K562 (cell line): ENCODE data around the gene OBSCN. TPM values are rescaled to one million over a fixed set of nuclear protein-coding genes. Genes with fewer than 3 reads are reported as not detected.

Experiments
- ATF1 ChIP-seq, 2 experiments: fragments of 450-650 bp in 1 of 2; IDR thresholded peaks; 2 replicates each; pipeline ENCODE4 v1.6.1; 2016; ENCODE audit warnings: missing compliant biosample characterization in 1 of 2, missing genetic modification characterization in 1 of 2
- BCOR ChIP-seq: fragments of 450-650 bp; IDR thresholded peaks from 2 replicates; pipeline ENCODE4 v1.6.1; 2016
- KLF16 ChIP-seq: IDR thresholded peaks from 2 replicates; pipeline ENCODE4 v1.6.1; 2016; ENCODE audit warnings: antibody characterized with exemption
- NFYB ChIP-seq: IDR thresholded peaks from 2 replicates; pipeline ENCODE4 v1.6.1; 2011; ENCODE audit warnings: mild to moderate bottlenecking, moderate library complexity; ENCODE audit not compliant: insufficient read length; ENCODE audit errors: extremely low read depth
- RAD51 ChIP-seq: fragments of 450-650 bp; IDR thresholded peaks from 2 replicates; pipeline ENCODE4 v1.7.1; 2016; ENCODE audit warnings: low read depth, mild to moderate bottlenecking, borderline replicate concordance
- SOX6 ChIP-seq: fragments of 450-650 bp; IDR thresholded peaks from 2 replicates; pipeline ENCODE4 v1.6.1; 2014; ENCODE audit warnings: mild to moderate bottlenecking
- TRIM28 ChIP-seq: fragments of 450-650 bp; IDR thresholded peaks from 2 replicates; pipeline ENCODE4 v1.6.1; 2017
- ZBTB7A ChIP-seq: IDR thresholded peaks from 2 replicates; pipeline ENCODE4 v1.6.1; 2011; ENCODE audit warnings: low read depth, mild to moderate bottlenecking, low read length, moderate library complexity, borderline replicate concordance; ENCODE audit not compliant: control insufficient read depth
- ZFP1 ChIP-seq: fragments of 450-650 bp; formaldehyde crosslinking; IDR thresholded peaks from 2 replicates; pipeline ENCODE4 v1.4.0; 2020; ENCODE audit warnings: mild to moderate bottlenecking, mixed read lengths
- ZKSCAN1 ChIP-seq: fragments of 150-350 bp; IDR thresholded peaks from 2 replicates; pipeline ENCODE4 v1.6.1; 2016; ENCODE audit warnings: low read depth, low read length
- ZNF668 ChIP-seq: fragments of 250-450 bp; sonication (Bioruptor Pico); IDR thresholded peaks from 2 replicates; pipeline ENCODE4 v1.8.0; 2022; ENCODE audit warnings: mild to moderate bottlenecking, inconsistent platforms
- polyA plus RNA-seq, 8 experiments: library from polyadenylated mRNA; depleted of rRNA in 4 of 8; stranded (reverse) in 5 of 8; unstranded in 3 of 8; fragments of >200 nt; fragmentation: Nextera tagmentation in 2 of 8; fragmentation: Illumina TruSeq in 1 of 8; extraction: Ambion mirVana in 2 of 8; extraction: Trizol in 1 of 8; gene quantifications; 2 replicates each; pipeline versions ENCODE4 v1.2.1 to v1.2.3, GENCODE V29; 2011 to 2014; ENCODE audit warnings: inconsistent platforms in 1 of 8, missing spikeins in 1 of 8
- total RNA-seq, 7 experiments: library from RNA; depleted of rRNA in 6 of 7; stranded (reverse); fragments of >200 nt in 6 of 7; fragmentation: Illumina TruSeq in 2 of 7; extraction: Trizol in 2 of 7; gene quantifications; 2 replicates each; pipeline versions ENCODE4 v1.2.1 to v1.2.3, GENCODE V29; 2011 to 2021; ENCODE audit warnings: low replicate concordance in 1 of 7
- TF ChIP-seq, protein P1 (sequence below): IDR thresholded peaks from 3 replicates; pipeline ENCODE4 v1.6.1; 2011; ENCODE audit warnings: borderline replicate concordance, mild to moderate bottlenecking; ENCODE audit not compliant: insufficient read length, insufficient read depth
- TF ChIP-seq, protein P2 (sequence below): fragments of 450-650 bp; IDR thresholded peaks from 2 replicates; pipeline ENCODE4 v1.6.1; 2016; ENCODE audit warnings: mild to moderate bottlenecking, moderate library complexity
- TF ChIP-seq, protein P3 (sequence below): fragments of 250-450 bp; sonication (Bioruptor Pico); IDR thresholded peaks from 2 replicates; pipeline ENCODE4 v1.8.0; 2022; ENCODE audit warnings: moderate library complexity, mild to moderate bottlenecking, inconsistent platforms

The OBSCN gene
- total and polyA plus RNA-seq, 9 of the 15 experiments (the other 6 are each of a cell fraction or from before 2014, with no cell fraction given) = 0.18 to 19.7 (median 3.6) TPM

DNA sequence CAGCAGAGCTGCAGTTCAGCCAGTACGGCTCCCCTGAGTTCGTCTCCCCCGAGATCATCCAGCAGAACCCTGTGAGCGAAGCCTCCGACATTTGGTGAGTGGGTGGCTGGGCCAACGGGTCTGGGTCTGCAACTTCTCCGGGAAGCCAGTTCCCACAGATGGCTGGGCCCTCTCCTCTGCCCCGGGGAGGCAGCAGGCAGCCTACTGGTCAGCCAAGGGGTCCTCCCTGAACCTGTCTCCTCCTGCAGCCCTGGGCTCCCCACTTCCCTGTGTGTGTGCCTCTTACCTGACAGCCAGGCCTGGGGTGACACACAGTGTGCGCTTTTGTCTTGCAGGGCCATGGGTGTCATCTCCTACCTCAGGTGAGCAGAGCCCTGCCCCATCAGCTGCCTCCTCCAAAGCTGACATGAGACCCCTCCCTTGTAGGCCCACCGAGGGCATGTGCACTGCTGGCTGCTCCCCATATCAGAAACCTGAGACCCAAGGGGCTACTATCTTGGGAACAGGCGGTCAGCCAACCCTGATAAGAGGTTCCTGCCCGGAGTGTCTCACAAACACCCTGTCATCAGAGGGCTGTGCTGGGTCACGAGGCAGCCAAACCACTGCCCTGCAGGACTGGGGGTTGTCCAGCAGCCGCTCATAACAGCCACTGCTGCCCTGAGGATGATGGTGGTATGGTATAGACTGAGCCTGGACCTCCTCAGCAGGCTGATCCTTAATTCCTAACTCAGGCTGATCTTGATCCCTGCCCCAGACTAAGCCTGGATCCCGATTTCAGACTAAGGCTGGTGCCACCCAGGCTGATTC, 161.2 kb downstream of the OBSCN start (continued):
- TF ChIP-seq ATF1 (CRISPR knock-in tag; IDR thresholded peaks at IDR 0.05) = no peak
- TF ChIP-seq ATF1 (tag; IDR thresholded peaks at IDR 0.05) = peak; percentile 89
- TF ChIP-seq TRIM28 = 0 out of 2 replicates have a peak, but pooled peaks have one; percentile 59
- TF ChIP-seq ZKSCAN1 = peak; percentile 96
- TF ChIP-seq, protein P1, sequence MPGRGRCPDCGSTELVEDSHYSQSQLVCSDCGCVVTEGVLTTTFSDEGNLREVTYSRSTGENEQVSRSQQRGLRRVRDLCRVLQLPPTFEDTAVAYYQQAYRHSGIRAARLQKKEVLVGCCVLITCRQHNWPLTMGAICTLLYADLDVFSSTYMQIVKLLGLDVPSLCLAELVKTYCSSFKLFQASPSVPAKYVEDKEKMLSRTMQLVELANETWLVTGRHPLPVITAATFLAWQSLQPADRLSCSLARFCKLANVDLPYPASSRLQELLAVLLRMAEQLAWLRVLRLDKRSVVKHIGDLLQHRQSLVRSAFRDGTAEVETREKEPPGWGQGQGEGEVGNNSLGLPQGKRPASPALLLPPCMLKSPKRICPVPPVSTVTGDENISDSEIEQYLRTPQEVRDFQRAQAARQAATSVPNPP = no peak
- TF ChIP-seq, protein P2, sequence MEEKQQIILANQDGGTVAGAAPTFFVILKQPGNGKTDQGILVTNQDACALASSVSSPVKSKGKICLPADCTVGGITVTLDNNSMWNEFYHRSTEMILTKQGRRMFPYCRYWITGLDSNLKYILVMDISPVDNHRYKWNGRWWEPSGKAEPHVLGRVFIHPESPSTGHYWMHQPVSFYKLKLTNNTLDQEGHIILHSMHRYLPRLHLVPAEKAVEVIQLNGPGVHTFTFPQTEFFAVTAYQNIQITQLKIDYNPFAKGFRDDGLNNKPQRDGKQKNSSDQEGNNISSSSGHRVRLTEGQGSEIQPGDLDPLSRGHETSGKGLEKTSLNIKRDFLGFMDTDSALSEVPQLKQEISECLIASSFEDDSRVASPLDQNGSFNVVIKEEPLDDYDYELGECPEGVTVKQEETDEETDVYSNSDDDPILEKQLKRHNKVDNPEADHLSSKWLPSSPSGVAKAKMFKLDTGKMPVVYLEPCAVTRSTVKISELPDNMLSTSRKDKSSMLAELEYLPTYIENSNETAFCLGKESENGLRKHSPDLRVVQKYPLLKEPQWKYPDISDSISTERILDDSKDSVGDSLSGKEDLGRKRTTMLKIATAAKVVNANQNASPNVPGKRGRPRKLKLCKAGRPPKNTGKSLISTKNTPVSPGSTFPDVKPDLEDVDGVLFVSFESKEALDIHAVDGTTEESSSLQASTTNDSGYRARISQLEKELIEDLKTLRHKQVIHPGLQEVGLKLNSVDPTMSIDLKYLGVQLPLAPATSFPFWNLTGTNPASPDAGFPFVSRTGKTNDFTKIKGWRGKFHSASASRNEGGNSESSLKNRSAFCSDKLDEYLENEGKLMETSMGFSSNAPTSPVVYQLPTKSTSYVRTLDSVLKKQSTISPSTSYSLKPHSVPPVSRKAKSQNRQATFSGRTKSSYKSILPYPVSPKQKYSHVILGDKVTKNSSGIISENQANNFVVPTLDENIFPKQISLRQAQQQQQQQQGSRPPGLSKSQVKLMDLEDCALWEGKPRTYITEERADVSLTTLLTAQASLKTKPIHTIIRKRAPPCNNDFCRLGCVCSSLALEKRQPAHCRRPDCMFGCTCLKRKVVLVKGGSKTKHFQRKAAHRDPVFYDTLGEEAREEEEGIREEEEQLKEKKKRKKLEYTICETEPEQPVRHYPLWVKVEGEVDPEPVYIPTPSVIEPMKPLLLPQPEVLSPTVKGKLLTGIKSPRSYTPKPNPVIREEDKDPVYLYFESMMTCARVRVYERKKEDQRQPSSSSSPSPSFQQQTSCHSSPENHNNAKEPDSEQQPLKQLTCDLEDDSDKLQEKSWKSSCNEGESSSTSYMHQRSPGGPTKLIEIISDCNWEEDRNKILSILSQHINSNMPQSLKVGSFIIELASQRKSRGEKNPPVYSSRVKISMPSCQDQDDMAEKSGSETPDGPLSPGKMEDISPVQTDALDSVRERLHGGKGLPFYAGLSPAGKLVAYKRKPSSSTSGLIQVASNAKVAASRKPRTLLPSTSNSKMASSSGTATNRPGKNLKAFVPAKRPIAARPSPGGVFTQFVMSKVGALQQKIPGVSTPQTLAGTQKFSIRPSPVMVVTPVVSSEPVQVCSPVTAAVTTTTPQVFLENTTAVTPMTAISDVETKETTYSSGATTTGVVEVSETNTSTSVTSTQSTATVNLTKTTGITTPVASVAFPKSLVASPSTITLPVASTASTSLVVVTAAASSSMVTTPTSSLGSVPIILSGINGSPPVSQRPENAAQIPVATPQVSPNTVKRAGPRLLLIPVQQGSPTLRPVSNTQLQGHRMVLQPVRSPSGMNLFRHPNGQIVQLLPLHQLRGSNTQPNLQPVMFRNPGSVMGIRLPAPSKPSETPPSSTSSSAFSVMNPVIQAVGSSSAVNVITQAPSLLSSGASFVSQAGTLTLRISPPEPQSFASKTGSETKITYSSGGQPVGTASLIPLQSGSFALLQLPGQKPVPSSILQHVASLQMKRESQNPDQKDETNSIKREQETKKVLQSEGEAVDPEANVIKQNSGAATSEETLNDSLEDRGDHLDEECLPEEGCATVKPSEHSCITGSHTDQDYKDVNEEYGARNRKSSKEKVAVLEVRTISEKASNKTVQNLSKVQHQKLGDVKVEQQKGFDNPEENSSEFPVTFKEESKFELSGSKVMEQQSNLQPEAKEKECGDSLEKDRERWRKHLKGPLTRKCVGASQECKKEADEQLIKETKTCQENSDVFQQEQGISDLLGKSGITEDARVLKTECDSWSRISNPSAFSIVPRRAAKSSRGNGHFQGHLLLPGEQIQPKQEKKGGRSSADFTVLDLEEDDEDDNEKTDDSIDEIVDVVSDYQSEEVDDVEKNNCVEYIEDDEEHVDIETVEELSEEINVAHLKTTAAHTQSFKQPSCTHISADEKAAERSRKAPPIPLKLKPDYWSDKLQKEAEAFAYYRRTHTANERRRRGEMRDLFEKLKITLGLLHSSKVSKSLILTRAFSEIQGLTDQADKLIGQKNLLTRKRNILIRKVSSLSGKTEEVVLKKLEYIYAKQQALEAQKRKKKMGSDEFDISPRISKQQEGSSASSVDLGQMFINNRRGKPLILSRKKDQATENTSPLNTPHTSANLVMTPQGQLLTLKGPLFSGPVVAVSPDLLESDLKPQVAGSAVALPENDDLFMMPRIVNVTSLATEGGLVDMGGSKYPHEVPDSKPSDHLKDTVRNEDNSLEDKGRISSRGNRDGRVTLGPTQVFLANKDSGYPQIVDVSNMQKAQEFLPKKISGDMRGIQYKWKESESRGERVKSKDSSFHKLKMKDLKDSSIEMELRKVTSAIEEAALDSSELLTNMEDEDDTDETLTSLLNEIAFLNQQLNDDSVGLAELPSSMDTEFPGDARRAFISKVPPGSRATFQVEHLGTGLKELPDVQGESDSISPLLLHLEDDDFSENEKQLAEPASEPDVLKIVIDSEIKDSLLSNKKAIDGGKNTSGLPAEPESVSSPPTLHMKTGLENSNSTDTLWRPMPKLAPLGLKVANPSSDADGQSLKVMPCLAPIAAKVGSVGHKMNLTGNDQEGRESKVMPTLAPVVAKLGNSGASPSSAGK = peak; percentile 75
- peak; percentile 90 for TF ChIP-seq SOX6
- peak; percentile 97 for TF ChIP-seq ZBTB7A
- peak; percentile 79 for TF ChIP-seq BCOR
- TF ChIP-seq, protein P3, sequence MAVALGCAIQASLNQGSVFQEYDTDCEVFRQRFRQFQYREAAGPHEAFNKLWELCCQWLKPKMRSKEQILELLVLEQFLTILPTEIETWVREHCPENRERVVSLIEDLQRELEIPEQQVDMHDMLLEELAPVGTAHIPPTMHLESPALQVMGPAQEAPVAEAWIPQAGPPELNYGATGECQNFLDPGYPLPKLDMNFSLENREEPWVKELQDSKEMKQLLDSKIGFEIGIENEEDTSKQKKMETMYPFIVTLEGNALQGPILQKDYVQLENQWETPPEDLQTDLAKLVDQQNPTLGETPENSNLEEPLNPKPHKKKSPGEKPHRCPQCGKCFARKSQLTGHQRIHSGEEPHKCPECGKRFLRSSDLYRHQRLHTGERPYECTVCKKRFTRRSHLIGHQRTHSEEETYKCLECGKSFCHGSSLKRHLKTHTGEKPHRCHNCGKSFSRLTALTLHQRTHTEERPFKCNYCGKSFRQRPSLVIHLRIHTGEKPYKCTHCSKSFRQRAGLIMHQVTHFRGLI = peak; percentile 27; the same call in 1 of the 2 replicates
- peak; percentile 80 for TF ChIP-seq RAD51
- no peak for TF ChIP-seq NFYB
- peak; percentile 85 for TF ChIP-seq KLF16
- no peak for TF ChIP-seq ZFP1
- no peak for TF ChIP-seq ZNF668 (CRISPR knock-in tag)
